UCSD-AML1 (cell line): Measurements from ENCODE around the gene NR2F2.

ENCODE experiments used
- DNase-seq: peaks from one replicate; lab custom pipeline; 2025; ENCODE audit not compliant: unreplicated experiment; lab: John Stamatoyannopoulos, UW

Gene NR2F2

DNA sequence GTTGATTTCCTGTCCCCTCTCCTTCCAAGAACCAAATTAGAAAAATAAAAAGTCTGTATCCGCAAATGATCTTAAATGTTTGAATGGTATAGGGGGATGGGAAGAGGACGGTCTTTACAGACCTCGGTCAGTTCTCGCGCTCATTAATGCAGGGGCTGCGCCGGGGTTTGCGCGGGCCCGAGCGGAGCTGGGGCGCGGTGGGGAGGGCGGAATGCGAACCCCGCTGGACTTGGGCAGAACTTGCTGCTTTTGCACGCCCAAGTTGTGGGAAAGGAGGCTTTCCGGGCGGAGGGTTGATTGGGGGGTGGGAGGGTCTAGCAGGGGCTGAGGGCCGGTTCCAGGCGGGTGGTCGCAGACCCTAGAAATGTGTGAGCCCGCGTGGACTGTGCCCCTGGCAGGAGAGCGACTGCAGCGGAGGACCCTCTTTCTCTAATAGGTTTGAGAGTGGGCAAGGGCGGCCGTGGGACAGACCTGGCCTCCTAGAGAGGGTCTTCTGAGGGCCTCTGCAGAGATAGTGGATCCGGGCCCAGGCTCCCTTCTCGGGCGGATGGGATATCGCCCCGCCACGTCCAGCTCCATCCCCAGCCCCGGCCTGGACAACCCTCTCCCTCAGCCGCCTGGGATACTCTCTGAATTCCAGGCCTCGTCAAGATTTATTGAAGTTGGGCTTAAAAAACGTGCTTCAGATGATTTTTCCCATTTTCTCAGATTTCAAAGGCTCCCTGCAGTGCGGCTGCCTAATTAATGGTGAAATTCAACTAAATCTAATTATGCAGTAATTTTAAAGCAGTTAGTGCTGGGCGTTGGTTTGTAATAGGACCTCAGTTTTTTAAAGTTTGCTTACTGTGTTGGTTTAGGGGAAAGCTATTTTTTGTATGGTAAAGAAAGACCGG is 11.3 kb downstream of the NR2F2 start:
- no peak for DNase-seq

DNA sequence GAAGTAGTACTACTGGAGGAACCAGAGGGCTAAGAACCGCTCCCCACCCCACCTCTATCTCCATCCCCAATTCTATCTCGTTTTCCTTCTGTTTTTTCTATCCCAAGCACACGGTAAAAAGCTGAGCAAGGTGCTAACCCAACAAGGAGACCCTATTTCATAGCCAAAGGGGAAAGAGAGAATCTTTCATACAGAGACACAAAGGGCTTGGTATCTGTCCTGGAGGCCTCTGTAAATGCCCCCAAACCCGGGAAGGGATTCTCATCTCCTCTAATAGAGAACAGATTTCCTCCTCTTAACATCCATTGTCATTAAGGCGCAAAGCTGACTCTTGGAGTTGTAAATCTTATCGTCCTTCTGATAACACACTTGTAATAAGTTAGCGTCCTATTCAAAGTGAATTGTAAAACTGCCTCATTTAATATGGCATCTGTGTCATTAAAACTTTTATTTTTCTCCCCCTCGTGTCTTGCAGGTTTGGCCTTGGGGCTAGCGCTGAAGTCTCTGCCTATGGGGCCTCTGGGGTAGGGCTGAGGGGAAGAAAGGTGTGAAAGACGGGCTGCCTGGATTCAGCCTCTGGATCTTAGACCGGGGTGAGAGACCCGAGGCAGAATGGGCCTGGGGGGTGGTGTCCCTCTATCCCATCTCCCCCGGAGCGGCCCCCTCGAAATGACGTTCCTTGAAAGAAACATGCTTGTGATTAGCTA is 12.1 kb downstream of the NR2F2 start:
- DNase-seq, result no peak

DNA sequence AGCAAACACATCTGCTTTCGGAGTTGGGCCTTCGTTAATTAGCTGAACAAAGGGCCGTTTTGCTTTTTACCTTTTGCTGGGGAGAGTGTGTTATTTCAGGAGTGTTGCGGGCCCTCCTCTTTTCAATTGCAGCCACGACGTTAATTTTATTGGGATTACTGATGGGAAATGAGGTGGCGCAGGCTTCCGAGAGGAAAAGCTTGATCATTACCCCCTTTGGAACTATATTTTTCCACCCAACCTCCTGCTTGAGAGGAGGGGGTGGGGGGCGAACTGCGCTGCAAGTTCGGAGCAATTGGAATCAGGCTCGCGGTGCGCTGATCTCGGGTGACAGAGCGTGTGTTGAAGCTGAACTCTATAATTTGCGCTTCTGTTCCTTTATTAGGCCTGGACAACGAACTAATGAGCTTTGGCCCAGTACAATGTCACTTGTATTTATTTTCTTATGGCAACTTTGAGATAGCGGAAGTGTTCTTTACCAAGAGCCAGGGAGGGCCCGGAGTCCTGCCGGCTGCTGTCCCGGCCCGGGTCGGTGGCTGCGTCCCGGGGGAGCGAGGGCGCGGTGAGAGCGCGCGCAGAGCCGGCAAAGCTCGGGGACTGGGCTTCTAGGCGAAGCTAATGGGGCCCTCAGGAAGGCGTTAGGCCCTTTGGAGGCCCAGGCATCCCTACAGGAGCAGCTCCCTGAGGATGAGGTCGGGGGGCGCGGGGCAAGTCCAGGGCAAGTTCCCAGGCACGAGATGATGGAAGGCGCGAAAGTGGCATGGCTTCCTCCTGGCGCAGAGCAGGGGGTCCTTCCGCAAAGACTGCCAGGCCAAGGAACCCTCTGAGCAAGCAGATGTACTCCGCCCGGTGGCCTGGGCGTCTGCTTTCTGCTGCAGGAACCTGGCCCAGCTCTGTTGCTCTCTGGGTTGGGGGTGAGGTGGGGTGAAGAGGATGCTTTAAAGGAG is 12.9 kb downstream of the NR2F2 start:
- DNase-seq, result no peak

DNA sequence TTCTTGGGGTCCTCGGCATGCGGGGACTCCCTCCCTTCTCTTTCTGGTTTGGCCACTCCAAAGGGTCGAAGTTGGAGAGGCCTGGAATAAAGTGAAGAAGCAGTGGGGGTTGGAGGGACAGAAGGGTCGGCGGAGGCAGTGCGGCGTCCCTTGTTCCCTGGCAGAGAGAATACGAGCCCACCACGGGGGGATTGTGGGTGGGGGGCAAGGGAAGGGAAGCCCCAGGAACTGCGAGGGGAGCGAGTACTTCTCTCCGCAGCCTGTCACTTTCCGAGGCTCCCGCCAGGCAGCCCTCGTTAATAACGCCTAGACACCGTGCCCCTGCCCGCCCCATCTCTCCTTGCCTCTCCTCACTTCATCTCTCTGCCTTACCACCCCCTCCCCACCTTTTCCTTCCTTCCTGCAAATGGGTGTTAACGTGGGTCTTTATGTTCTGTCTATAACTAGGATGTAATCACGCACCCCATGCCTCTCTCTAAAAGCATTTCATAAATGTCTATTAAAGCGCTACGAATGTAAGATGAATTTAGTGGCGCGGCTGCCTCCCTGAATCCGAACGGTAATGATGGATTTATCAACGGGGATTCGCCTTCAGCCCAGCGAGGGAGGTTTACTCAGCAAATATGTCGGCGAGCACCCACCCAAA is 13.7 kb downstream of the NR2F2 start:
- DNase-seq, result no peak

DNA sequence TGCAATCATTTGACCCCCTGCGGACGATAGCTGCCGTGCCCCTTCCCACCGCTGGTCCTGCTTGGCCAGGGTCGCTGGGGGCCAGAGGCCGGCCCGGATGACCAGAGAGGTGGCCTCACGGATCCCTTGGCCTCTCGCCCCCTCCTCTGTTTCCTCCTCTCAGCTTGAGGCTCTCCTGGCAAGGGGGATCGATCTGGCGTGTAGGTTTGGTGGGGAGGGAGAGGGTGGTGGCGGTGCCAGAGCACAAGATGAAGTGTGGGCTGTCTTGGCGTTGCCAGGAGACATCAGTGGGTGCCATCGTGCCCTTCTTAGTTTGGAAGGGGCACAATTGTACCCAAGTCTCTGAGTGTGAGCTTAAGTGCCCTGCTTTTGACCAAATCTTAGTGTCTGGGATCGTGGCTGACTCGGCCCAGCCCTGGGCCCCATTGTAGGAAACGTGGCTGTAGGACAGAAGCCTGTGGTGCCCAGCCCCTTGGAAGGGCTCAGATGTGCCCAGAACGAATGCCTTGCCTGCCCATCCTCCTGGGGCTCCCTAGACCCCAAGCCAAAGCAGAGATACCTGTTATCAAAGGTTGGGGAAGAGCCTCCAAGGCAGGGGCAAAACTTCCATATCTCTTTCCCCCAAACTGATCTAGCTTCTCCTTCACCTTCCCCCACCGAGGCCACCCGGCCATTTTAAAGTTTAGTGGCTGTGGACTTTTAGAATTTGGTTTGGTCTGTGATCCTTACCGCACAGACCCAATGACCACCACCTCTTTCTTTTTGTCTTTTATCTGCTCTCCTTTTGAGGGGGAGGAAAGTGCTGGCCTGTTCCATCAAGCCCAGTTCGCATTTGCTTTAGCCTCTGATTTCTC is 14.4 kb downstream of the NR2F2 start:
- DNase-seq, result no peak

DNA sequence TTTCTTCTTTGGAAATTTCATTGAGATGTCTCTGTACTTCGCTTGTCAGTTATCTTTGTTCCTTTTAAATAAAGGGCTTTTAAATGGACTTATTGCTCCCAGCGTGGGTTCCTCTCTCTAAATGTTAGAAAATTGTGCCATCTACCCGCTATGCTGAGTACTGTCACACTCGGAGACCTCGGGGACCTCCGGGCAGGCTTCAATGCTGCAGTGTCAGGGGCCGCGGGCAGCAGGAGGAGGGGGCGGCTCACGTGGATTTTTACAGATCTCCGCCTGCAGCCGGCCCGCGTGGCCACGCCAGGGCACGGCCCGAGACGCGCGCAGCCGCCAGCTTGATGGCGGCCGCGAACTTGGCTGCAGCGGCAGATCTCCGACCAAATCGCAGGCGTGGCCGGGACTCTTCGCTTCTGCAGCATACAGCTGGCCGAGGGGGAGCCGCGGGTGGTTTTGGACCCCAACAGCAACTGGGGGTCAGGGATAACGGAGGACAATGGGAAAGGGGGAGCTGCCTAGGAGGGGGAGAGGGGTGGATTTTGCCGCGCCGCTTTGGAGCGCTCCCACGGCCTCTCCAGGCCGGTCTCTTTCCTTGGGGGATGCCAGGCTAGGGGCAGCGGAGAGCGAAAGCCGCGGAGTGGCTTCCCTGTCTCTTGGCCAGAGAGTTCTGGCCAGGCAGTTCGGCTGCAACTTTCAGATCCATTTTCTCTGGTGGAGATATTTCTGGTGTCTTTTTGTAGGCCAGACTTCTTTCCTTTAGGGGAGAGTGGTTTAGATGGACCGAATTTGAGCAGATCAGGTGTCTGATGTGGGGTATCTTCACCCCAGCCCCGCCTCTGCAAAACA is 15.3 kb downstream of the NR2F2 start:
- DNase-seq, result no peak

DNA sequence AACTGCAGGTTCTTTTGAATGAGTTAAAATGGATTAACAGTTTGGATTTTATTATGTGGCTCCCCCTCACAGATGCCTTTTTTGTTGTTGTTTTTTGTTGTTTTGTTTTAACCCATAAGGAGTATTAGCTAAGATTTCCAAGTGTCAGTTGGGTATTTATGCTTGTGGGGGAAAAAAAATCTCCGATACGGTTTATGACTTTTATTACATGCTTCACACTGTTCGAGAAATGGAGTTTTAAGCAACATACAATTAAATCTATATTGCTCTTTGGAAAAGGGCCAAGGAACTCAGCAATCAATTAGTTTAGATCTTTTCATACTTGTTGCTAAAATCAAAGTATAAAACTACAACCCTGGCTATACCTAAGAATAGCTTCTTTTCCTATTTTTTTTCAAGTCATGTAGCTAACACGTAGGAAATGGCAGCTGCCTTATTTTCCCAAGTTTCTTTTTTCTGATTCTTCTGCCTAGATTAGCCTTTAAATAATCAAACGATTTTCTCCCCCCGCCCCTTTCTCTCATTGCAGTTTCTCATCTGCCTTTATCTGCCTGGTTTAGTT is 16.0 kb downstream of the NR2F2 start:
- DNase-seq, result no peak

DNA sequence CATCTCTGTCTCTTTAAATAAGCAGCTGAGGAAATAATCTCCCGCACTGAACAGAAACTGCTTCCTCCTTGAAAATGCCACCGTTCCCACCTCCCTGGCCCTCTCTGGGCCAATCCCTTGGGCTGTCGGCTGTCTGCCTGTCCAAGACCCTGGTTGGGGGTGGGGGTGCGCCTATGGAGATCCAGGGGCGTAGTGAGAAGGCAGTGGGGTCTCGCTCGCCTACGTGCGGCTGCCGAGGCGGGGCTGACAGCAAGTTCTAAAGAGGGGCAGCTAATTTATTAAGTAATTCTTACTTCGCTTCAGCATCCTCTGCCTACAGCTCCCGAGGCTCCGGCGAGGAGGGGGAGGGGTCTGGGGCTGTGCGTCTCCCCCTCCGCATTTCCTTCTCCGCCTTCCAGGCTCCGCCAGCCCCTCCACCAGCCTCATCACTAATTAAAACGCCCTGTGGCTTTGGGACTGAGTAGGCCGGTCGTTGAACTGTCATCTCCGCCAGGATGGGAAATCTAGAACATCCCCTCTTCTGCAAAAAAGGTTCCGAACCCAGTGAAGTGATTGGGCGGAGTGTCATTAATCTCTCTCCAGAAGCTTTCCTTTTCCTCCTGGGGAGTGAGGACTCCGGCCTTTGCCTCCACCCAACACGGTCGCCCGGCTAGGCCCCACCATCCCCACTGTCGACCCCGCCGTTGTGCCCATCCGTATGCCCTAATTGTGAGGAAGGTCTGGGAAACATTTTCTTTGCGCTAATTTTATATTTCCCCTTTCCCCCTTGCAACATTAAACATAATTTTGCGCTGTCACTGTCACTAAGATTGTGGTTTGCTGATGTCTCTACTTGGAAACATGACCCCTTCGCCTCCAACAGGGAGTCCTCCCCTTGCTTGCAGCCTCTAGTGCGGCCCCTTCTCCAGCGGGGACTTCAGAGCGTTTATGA is 16.9 kb downstream of the NR2F2 start:
- no peak for DNase-seq

DNA sequence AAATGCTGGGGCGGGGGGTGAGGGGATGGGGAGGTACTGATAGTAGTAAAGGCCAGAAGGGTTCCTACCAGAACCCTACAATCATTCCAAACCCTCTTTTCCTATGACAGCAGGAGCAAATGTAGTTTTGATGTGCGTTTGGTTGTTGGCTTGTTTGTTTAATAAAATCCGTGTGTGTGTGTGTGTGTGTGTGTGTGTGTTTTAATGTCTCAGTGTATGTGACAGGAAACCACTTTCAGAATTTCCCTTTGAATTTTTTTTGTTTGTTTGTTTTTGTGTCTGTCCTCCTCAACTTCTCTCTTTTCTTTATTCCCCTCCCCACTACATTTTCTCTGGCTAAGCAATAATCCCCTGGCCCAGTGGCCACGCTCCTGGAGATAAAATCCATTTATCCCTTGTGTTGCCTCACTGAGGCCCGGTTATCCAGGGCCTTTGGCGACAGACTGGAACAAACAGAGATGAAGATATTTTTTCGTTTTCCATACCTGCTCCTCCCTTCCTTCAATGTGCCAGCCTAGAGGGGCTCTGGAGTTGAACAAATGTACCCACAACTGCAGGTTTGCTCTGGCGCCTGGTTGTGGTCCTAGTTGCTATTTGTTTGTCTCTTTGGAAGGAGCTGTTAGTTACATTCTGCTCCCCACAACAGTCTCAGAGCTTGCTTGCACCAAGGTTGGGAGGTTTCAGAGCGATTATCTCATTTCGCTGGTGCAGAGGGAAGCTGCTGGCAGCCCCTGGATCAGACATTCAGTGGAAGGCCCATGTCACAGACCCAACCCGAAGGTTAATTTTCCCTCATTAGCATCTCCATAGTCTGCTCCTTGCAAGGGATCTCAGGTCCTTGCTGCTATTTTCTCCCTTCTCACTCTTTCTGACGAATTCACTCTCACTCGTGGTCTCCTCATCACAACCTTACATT is 17.9 kb downstream of the NR2F2 start:
- no peak for DNase-seq

DNA sequence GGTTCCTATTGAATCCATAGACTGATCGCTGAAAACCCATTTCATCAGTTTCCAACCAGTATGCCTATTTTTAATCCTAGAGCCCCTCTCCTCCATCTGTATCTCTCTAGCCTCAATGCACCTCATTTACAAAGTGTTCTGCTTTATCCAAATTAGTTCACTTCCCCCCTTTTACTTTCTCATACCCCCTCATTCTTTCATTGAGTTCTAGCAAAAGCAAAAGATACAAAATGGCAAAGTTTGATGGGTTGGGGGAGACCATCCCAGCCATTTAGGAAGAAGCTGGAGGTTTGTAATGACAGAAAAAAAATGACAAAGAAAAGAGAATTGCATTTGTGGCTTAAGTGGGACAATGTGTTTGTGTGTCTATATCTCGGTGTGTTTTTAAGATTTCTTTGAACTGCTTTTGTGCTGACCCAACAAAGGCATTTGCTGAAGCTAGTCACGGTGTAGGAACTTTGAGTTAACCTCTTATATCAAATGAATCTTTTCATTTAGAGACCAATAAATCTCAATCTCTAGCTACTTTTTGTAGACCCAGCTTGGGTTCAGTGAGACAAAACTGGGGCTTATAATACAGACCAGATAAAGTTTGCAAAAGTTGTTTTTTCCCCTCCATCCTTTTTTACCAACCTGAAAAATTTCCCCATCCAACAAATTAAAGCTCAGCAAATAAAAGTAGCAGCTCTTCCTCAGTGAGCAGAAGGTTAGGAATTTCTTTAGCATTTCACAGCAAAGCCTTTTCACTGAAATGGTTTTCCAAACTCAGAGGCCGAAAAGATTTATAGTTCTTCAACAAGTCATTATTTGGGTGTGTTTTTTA is 18.7 kb downstream of the NR2F2 start:
- no peak for DNase-seq

DNA sequence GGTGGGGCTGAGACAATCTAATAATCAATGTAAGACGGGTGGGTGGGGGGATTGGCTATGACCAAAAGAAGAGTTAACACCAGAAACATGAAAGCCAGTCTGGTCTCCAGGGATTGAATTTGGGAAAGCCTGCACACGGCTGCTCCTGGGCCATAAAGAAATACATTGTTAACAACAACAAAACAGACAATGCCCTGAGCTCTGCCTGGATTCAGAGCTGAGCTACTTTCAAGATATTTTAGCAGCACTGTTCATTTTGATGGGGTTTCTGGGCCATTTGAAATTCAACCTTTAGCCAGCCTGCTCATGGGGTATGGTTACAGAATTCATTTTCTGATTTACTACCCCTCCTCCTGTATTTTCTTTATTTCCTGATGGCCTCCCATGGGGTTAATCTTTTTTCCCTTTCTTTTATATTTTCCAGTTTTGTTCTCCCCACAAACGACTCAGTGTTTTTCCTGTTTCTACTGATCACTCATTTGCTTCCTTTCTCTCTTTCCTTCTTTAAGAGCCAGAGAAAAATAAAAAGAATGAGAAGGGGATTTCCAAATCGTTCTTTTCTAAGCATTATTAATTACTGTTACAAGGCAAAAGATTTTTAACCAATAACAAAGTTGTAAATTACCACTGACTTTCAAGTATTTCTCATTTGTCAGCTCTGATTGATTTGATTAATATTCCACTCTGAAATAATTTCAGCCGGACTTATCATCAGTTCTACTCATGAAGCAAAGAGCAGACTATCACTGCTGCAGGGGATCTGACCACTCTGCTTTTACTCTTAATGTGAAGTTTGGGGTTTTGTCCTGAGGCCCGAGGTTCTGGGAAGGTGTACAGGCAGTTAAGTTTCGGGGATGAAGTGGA is 19.6 kb downstream of the NR2F2 start:
- DNase-seq, result no peak

DNA sequence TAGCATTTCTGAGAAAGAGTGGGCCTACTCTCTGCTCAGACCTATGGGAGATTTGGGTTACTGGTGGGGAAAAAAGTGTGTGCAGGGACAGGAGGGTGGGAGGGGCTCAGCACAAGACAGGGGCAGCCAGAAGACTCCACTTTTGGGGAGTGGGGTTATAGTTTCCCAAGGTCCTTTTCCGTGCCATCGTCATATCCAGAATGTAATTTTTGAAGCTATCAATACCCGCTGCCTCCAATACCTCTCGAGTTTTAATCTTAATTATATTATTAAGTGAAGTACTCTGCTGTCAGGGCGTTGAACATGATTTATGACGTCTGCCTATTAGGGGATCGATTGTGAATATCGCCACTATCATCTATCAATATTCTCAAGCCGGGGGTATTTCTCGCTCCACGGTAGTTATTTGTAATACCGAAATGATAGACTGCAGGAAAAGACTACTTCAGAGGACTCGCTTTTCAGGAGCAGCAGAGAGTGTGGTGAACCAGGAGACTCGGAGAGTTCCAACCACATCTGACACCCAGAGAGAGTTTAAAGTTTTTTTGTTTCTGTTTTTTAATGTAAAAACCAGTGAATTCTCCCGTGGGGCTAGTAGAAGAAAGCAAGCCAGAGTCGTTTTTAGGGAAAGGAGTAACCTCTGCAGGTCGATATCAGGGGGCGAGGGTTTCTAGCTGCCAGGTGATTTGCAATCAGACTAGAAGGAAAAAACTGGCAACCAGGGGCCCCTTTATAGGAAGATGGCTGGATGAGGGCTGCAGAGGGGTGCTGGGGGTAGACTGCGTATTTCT is 20.6 kb downstream of the NR2F2 start:
- DNase-seq, result no peak

DNA sequence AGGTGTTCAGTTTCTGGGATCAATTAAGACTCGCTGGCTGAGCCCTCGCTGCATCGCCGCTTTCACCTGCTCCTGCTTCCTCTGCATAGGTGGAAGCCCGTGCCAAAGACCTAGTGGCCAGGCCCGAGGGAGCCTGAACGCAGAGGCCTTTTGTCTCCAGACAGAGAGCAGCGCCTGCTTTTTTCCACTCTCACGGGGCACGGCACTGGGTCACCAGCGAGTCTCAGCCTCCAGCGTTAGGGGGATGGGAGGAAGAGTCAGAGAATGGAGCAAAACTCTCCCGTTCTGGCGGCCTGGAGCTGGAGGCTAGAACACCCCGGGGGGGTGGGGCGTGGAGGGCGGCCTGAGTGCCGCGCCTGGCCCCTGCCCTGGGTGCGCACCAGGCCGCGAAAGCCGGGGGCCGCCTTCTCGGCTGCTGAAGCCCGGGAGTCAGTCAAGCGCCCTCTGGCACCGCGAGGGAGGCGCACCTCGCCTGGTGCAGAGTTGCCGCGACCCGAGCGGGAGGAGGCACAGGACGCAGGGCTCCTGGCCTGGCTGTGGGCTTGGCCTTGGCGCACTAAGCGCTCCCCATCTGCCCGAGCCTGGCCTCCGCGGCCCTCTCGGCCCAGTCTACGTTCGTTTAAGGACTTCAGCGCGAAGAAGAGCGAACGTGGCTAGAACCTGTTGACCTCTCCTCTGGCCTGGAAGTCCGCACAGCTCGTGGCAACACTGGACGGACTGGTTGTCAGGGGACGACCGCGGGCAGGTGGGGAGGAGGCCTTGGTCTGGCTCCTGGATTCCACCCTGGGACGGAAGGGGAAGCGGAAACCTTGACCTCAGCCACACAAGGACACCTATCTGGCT is 21.5 kb downstream of the NR2F2 start:
- DNase-seq, result no peak
